Muscle of back (tissue), 11 donors: ENCODE data around the gene TTC28. TPM values are rescaled to one million over a fixed set of nuclear protein-coding genes. Genes with fewer than 3 reads are reported as not detected.
"Not testable (repeated sequence)": the region's sequence is repeated elsewhere in the genome, so short reads cannot be mapped to it uniquely, and the experiment has no call there.

ENCODE experiments used
- DNase-seq, 3 donors: peaks; one replicate each; pipeline versions ENCODE4 v3.0.0 to v3.0.0-alpha.2; 2013
- polyA plus RNA-seq, 10 donors: library from polyadenylated mRNA; unstranded; fragments of 120-200 nt; gene quantifications; one replicate each; pipeline ENCODE4 v1.2.1, GENCODE V29; 2013; ENCODE audit not compliant: insufficient read length in 10 of 10

Gene TTC28
- polyA plus RNA-seq, 10 donors, result 21.0 to 29.9 (median 24.9) TPM

DNA sequence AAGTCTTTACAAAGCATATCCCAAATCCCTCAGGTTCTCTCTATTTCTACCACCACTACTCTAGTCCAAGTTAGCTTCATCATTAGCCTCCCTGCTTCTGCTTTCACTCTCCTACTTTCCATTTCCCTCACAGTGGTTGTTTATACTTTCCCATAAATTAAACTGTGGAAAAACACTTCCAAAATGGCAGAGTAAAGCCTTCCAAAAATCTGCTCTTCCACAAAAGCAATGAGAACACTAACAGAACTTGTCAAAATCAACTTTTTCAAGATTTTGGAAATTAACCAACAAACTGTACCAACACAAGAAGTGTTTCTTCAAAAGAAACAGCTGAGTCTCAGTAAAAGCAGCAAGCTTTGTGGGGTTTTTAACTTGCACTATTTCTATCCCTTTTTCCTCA, 71.8 kb downstream of the TTC28 start:
- no peak for DNase-seq

DNA sequence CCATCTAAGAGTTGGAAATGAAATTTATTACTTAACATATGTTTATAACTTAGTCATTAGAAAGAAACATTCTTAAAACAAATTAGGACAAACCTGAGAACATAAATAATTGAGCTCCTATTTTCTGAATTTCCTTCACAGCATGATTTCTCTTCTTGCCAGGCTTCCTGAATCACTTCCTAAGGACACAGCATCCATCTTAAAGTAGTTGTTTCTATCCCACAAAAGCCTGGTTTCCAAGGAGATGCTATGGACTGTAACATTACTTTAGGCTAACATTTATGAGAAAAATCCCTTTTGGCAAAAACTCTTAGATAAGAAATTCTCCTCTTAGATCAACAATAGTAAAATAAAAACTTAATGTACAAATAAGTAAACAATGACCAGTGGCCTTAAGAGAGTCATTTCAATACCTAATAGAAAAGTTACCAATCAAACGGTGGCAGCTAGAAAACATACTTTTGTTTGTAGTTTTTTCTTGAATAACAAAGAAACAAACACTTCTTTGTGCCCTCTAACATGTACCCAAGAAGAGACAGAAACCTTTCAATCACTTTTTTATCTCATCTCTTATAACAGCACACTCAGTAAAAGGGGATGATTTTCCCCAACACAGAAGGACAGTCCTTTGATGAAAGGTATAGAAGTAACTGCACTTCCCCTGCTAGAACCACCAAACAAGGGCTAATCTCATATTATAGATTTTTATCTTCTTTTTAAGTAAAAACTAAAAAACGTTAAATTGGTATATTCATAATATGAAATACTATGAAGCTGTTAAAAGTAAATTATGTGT, 74.5 kb downstream of the TTC28 start:
- DNase-seq, result peak in 2 of 3 donors; percentile 30 to 55

DNA sequence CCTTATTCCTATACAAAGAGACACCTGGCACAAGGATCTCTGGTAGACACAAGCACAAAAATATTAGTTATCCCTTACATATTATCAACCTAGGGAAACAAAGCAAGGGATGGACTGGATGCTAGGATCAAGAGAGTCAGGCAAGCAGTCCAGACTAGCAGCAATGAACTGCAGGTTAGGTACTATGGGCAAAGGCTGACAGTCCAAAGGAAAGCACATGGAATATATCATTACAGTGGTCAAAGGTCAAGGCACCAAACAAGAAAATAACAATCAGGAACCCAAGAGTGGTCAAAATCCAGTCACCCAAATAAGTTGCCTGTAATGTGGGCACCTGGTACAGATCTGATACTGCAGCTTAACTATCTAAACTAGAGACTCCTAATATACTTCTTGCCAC, 77.7 kb downstream of the TTC28 start:
- DNase-seq, result no peak

DNA sequence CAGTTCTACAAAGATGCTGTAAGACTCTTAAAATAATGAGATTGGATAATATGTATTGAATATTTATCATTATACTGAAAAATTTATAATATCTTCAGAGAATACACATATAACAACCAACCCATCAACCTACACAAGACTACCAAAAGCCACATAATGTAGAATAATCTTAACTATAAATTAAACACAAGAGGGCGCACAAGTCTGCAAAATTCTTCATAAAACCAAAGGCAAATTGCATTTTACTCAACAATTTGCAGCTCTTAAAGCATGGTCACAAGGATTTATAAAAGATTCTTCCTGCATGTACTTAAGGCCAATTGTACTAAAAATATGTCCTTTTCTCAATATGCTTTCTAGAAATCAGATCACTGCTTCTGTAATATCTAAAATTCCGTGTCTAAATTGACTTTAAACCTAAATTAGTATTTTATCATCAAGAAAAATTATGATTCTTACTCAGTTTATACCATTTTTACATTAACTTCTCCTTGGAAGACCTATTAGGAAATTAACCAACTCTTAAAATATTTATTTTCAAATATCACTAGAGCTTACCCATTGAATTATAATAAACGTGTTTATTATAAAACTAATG, 79.0 kb downstream of the TTC28 start:
- peak; percentile 46 to 77 (median 60) for DNase-seq

DNA sequence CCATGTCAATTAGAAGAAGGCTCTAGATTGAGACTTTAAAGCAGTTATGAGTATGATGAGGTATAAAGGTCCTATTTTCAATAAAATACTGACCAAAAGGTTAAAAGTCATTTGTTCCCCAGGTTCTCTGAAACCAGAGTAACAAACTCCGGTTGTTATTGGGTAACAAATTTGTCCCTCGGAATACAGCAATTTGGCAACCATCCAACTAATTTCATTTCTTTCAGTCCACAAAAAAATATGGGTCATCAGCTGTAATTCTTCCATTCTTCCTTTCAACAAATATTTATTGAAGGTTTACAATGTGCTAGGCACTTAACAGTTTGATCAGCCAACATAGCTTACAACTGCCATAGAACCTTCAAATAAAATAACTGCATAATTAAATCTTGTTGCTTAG, 79.9 kb downstream of the TTC28 start:
- DNase-seq, result no peak

DNA sequence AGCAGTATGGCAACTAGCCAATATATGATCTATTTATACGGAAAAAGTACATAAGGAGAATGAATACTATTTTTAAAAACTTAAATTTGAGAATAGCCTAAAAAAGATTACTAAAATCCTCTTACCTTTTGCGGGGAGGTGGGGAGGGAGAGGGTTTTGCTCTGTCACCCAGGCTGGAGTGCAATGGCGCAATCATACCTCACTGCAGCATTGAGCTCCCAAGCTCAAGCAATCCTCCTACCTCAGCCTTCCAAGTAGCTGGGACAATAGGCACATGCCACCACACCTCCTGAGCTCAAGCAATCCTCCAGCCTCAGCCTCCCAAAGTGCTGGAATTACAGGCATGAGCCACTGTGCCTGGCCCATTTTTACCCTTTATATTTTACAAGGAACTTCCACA, 82.0 kb downstream of the TTC28 start:
- no peak for DNase-seq

DNA sequence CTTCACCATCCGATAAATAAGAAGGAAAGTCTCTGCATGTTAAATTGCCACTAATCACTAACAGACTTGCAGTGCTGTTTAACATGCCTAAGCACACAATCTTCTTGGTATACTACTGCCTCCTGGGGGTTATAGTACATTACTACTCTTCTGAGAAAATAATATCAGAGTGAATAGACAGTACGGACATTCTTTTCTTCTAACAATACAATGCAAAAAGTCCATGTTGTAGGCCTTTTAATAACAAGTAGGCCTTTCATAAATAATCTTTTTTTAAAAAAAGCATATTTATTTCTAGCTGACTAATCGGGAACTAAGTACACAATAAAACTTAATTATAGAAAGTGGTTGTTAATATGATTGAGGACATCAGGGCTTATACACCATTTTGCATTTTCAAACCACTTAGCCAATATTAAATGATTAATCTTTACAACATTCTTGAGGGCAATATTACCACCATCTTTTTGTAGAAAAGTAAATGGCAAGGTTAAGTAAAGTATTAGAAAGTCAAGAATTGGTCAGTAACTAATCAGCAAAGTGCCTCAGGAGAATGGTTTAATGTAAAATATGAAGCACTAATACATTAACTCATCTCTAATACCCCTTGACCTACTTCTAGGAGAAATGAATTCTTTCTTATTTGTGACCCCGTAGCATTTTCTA, 84.7 kb downstream of the TTC28 start:
- DNase-seq, result peak; percentile 67 to 83 (median 70)

DNA sequence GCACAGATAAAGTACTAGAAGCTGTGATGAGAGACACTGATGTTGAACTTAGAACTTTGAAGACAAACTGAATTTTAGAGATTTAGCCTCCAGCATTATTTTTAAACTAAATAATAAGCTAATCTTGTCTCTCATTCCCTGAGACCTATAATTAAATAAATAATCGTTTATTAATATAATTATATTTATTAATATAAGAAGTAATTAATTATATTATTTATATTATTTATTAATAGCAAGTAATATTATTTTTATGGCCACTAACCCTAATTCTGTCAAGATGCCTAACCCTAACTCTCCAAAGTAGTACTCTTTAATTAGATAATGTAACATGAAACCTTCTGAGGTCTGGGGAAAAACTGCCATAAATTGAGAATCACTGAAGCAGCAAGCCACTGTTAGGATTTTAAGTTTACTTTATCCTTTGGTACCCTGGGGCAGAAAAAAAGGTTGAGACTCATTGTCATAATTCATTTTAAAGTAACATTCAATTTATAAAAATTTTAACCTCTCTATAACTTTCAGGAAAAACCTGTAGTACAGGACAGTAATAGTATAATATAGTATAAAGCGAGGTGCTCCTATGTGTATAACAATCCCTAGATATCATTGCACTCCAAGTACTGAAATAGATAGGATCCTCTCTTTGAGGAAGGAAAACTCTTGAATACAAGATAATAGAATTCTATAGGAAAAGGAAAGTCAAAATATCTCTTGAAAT, 85.4 kb downstream of the TTC28 start:
- peak in 1 of 3 donors; percentile 20 for DNase-seq

DNA sequence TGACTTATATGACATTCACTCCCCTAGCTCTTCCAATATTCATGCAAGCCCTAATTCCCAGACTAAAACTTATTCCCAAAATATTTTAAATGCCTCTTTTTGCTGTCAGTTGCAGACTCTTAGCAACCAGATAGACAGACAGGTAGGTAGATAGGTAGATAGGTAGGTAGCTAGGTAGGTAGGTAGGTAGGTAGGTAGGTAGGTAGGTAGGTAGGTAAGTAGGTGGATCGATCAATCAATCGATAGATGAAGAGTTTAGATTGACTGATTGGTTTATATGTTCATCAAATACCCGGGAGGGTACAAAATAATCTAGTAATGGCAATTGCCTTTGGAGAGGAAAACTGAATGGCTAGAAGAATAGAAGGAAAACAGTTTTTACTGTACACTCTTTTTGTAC, 86.3 kb downstream of the TTC28 start:
- no peak for DNase-seq

DNA sequence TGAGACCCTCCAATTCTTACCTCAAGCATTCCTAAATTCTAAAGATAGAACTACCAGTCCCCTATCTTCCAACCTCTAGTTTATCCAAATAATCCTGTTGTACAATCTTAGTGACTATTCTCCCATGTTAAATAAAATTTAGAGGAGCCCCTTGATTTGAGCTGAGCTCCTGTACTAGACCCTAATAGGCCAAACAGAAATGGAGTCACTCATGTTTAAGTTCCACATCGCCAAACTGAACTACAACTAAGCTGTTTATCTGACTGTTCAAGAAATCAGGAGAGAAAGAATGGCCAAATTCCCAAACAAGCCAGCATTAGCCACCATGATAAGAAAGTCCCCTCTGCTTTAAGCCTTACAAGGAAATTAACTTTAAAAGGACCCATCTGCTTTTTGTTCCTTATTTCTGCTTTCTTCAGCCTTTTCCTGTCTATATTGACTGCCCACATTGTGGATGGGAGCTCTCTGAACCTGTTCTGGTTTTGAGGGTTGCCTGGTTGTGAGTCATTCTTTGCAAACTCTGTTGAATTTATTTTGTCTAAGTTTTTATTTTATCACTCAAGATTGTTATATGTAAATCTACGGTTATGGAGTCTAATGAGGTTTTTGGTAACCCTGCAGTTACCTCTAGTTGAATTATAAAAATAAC, 90.4 kb downstream of the TTC28 start:
- no peak for DNase-seq

DNA sequence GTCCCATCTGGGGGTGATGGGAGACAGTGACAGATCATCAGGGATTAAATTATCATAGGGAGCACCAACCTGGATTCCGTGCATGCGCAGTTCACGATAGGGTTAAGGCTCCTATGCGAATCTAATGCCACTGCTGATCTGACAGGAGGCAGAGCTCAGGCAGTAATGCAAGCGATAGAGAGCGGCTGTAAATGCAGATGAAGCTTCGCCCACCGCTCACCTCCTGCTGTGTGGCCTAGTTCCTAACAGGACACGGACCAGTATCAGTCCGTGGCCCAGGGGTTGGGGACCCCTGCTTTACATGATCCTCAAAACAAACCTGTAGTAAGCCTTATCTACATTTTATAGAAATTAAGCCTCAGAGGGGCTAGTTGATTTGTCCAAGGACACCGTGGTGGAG, 94.3 kb downstream of the TTC28 start:
- no peak for DNase-seq

DNA sequence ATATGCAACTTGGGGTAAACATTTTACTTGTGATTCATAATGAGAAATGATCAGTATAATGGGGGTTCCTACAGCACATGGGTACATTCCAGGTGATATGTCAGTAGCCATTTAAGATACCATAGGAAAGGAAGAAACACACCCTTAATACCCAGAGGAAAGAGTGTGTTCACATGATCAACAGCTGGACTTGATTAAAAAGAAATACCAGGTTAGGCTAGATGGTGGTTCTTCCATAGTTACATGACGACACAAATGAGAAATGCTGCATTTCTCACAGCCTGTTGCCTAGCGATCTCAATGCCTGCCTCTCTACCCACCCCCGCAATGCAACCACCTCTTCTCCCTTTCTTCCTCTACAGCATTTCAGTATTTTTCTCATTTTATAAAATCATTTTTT, 96.8 kb downstream of the TTC28 start:
- DNase-seq, result peak in 2 of 3 donors; percentile 61 to 79

DNA sequence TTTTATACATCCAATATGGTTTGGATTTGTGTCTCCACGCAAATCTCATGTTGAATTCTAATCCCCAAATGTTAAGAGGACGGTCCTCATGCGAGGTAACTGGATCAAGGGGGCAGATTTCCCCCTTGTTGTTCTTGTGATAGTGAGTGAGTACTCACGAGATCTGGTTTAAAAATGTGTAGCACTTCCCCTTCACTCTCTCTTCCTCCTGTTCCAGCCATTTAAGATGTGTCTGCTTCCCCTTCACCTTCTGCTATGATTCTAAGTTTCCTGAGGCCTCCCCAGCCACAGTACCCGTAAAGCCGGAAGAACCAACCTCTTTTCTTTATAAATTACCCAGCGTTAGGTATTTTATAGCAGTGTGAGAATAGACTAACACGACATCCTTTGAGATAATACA, 98.6 kb downstream of the TTC28 start:
- no peak for DNase-seq

DNA sequence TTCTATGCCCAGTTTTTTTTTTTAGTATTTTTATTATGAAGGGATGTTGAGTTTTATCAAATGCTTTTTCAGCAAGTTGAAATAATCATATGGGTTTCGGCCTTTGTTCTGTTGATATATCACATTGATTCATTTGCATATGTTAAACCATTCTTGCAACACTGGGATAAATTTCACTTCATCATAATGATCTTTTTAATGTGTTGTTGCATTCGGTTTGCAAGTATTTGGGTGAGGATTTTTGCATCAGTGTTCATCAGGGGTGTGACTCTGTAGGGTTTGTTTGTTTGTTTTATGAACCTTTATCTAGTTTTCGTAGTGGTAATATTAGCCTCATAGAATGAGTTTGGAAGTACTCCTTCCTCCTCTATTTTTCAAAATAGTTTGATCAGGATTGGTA, 103.5 kb downstream of the TTC28 start:
- no peak for DNase-seq

DNA sequence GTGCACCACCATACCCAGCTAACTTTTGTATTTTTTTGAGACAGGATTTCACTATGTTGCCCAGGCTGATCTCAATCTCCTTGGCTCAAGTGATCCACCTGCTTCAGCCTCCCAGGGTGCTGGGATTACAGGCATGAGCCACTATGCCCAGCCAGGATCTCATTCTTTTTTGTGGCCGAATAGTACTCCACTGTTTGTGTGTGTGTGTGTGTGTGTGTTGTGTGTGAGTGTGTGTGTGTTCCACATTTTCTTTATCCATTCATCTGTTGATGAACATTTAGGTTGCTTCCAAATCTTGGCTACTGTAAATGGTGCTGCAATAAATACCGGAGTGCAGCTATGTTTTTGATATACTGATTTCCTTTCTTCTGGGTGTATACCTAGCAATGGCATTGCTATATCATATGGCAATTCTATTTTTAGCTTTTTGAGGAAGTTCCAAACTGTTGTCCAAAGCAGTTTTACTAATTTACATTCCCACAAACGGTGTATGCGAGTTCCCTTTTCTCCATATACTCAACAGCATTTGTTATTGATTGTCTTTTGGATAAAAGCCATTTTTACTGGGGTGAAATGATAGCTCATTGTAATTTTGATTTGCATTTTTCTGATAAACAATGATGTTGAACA, 105.4 kb downstream of the TTC28 start:
- DNase-seq, result no peak

DNA sequence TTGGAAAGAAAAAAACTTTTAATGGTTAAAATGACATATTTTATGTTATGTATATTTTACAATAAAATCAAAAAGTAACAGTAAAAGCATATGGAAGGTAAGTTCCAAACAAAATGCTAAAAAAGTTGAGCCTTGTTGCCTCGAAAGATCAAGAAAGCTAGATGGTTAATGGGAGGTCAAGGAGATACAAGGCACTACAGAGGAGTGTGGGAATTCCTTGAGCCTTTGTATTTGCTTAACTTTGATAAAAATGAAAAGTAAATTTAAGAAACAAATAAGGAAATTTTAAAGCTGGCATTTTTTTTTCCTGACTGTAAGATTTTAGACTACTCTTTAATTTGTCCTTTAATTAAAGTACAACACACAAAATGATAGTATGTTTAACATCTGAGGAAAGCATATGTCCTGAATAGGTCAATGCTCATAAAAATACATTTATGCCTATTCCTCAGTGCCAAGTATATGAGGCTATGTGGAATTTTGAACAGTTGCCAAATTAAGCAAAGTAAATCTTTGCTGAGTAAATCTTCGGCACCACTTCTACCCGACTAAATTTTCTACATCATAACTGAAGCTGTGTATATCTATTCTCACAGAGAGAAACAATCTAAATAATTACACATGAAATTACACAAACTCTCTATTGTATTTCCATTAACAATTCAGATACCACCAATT, 108.8 kb downstream of the TTC28 start:
- DNase-seq, result no peak

DNA sequence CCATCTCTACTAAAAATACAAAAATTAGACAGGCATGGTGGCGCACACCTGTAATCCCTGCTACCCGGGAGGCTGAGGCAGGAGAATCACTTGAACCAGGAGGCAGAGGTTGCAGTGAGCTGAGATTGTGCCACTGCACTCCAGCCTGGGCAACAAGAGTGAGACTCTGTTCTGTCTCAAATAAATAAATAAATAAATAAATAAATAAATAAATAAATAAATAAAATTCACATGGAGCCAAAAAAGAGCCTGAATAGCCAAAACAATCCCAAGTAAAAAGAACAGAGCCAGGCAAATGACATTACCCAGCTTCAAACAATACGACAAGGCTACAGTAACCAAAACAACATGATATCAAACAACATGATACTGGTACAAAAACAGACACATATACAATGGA, 110.7 kb downstream of the TTC28 start:
- not testable (repeated sequence) for DNase-seq

DNA sequence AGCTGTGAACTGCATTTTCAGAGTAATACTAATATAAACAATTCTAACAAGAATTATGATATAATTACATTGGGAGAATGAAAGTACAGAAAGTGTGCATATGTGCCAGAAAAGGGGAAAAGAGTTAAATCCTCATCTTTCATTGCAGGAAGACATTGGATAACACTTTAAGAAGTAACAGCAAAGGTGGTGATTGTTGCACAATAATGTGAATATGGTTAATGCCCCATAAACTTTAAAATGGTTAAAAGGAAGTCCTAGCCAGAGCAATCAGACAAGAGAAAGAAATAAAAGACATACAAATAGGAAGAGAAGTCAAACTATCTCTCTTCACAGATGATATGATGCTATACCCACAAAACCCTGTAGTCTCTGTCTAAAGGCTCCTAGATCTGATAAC, 111.5 kb downstream of the TTC28 start:
- DNase-seq, result no peak

DNA sequence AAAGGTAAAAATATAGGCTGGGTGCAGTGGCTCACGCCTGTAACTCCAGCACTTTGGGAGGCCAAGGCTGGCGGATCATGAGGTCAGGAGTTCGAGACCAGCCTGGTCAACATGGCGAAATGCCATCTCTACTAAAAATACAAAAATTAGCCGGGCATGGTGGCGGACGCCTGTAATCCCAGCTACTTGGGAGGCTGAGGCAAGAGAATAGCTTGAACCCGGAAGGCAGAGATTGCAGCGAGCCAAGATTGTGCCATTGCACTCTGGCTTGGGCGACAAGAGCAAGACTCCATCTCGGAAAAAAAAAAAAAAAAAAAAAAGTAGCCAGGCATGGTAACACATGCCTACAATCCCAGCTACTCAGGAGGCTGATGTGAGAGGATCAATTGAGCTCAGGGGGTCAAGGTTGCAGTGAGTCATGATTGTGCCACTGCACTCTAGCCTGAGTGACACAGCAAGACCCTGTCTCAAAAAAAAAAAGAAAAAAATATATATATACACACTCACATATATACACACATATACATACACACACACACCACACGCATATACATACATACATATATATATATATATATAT, 112.6 kb downstream of the TTC28 start:
- DNase-seq, result not testable (repeated sequence)

DNA sequence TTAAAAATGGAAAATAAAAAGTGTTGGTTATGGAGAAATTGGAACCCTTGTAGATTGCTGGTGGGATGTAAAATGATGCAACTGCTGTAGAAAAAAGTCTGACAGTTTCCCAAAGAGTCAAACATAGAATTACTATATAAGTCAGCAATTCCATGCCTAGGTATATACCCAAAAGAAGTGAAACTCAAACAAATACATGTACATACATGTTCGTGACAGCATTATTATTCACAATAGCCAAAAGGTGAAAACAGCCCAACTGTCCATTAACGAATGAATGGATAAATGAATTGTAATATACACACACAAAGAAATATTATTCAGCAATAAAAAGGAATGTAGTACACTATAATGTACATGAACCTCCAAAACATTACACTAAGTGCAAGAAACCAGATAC, 116.0 kb downstream of the TTC28 start:
- DNase-seq, result no peak
